Measurements from ENCODE around the gene PLP1.

- TF ChIP-seq CTCF (IDR thresholded peaks at IDR 0.05) (no peak), POLR2A (IDR thresholded peaks at IDR 0.05) (no peak)
Observed at GRCh38 chrX:103734125-103734760, 42.4 kb upstream of the PLP1 start.
